Glomerular visceral epithelial cell (primary cell): ENCODE data around the gene ACACB.

Experiments
- DNase-seq: peaks from one replicate; pipeline ENCODE4 v3.0.0-alpha.2; 2016; ENCODE audit errors: extremely low spot score

The ACACB gene

GRCh38 chr12:109214131-109214530 is 97.7 kb downstream of the ACACB start:
- no peak for DNase-seq

GRCh38 chr12:109218996-109219395 is 102.6 kb downstream of the ACACB start:
- DNase-seq, result no peak

GRCh38 chr12:109219938-109220337 is 103.6 kb downstream of the ACACB start:
- DNase-seq, result no peak

- no peak for DNase-seq
Measured at GRCh38 chr12:109221277-109221931, 105.0 kb downstream of the ACACB start.

GRCh38 chr12:109222062-109222461 is 105.7 kb downstream of the ACACB start:
- DNase-seq, result no peak

- no peak for DNase-seq
Measured at GRCh38 chr12:109222496-109222895, 106.1 kb downstream of the ACACB start.

GRCh38 chr12:109223211-109223610 is 106.8 kb downstream of the ACACB start:
- DNase-seq, result no peak

- DNase-seq, result no peak
Measured at GRCh38 chr12:109223868-109224267, 107.5 kb downstream of the ACACB start.

GRCh38 chr12:109228664-109229063 is 112.3 kb downstream of the ACACB start:
- no peak for DNase-seq

- DNase-seq, result no peak
Measured at GRCh38 chr12:109230193-109230592, 113.8 kb downstream of the ACACB start.

GRCh38 chr12:109232731-109233130 is 116.3 kb downstream of the ACACB start:
- DNase-seq, result no peak

GRCh38 chr12:109234012-109234411 is 117.6 kb downstream of the ACACB start:
- DNase-seq, result no peak

GRCh38 chr12:109236257-109236656 is 119.9 kb downstream of the ACACB start:
- DNase-seq, result no peak

GRCh38 chr12:109239179-109239578 is 122.8 kb downstream of the ACACB start:
- DNase-seq, result peak; percentile 36

GRCh38 chr12:109239691-109240090 is 123.3 kb downstream of the ACACB start:
- no peak for DNase-seq

GRCh38 chr12:109240365-109240764 is 124.0 kb downstream of the ACACB start:
- DNase-seq, result no peak

GRCh38 chr12:109241936-109242335 is 125.5 kb downstream of the ACACB start:
- DNase-seq, result no peak

- DNase-seq, result no peak
Measured at GRCh38 chr12:109244073-109244472, 127.7 kb downstream of the ACACB start.

GRCh38 chr12:109246221-109246620 is 129.8 kb downstream of the ACACB start:
- no peak for DNase-seq

- DNase-seq, result no peak
Measured at GRCh38 chr12:109247831-109248654, 131.7 kb downstream of the ACACB start.

- no peak for DNase-seq
Measured at GRCh38 chr12:109250523-109250922, 134.1 kb downstream of the ACACB start.

GRCh38 chr12:109252799-109253198 is 136.4 kb downstream of the ACACB start:
- no peak for DNase-seq

- no peak for DNase-seq
Measured at GRCh38 chr12:109253913-109254544, 137.6 kb downstream of the ACACB start.
